ENCODE results near the gene PPP2R2C. TPM values are rescaled to one million over a fixed set of nuclear protein-coding genes. Genes with fewer than 3 reads are reported as not detected.

The PPP2R2C gene
- total RNA-seq, 2 donors from 2014 or later: 0.14 to 0.41 TPM

DNA sequence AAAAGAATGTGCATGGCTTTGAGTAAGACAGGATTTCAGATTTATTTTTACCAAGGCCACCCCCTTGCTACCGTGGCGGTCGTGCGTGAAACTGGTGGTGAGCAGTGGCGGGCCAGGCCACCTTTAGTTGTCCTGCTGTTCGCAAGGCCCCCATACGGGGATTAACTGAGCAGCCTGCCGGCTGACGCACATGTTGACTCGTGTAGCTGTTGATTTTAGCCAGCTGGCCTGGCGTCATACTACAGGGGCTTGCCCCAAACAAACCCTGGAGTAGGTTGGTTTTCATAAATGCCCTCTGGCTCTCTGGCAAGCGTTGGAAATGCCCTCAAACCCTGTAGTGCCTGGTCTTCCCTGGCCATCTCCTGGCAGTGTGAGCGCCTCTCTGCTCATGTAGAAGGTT lies 174.4 kb downstream of the PPP2R2C start:
- Histone ChIP-seq H3K36me3 (peaks cover 72% of the 10 kb centered on the region), H3K9me3 (no peaks in the 10 kb centered on the region), H3K27ac (no peak overlapping the region), H3K4me1 (ENCODE audit: control insufficient read depth in 1 of 2, low read depth in 2 of 2) (no peaks in the 10 kb centered on the region), H3K4me3 (no peak overlapping the region), H3K27me3 (replicated peaks; ENCODE audit: insufficient read depth) (no peaks in the 10 kb centered on the region)
- DNase-seq (ENCODE audit: low spot score) (no peak), ATAC-seq (ENCODE audit: insufficient number of reproducible peaks, low FRiP score, low read depth) (no peak)
- TF ChIP-seq, protein P1, sequence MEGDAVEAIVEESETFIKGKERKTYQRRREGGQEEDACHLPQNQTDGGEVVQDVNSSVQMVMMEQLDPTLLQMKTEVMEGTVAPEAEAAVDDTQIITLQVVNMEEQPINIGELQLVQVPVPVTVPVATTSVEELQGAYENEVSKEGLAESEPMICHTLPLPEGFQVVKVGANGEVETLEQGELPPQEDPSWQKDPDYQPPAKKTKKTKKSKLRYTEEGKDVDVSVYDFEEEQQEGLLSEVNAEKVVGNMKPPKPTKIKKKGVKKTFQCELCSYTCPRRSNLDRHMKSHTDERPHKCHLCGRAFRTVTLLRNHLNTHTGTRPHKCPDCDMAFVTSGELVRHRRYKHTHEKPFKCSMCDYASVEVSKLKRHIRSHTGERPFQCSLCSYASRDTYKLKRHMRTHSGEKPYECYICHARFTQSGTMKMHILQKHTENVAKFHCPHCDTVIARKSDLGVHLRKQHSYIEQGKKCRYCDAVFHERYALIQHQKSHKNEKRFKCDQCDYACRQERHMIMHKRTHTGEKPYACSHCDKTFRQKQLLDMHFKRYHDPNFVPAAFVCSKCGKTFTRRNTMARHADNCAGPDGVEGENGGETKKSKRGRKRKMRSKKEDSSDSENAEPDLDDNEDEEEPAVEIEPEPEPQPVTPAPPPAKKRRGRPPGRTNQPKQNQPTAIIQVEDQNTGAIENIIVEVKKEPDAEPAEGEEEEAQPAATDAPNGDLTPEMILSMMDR (IDR thresholded peaks at IDR 0.05): no peak

DNA sequence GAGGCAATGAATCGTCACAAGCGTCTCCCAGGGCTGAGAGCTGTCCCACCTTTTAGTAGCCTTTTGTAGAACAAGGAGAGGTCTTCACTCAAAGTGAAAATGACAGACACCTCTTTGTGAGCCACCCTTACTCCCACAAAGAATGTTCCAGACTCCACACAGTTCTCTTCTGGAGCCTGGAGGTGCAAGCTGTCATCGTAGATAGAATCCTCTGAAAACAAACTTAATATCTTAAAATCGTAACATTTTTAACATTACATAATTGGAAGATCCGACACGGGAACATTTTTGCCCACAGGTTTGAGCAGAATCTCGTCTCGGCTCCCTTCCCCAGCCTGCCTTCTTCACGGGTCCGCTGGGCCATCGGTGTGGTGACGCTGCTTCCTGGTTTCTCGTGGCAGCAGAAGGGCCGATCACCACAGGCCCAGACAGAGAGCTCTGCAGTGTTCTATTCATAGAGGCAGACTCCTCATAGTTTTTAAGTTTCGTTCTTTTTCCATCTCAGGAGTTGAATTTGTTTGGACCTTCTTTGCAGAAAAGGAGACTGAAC lies 175.1 kb downstream of the PPP2R2C start:
- H3K27ac ChIP-seq: no peak overlapping the region
- H3K36me3 ChIP-seq: peaks cover 72% of the 10 kb centered on the region
- H3K4me1 ChIP-seq (ENCODE audit: control insufficient read depth in 1 of 2, low read depth in 2 of 2): no peaks in the 10 kb centered on the region
- no peaks in the 10 kb centered on the region for H3K9me3 ChIP-seq
- H3K4me3 ChIP-seq: no peak overlapping the region
- no peak for ATAC-seq (ENCODE audit: insufficient number of reproducible peaks, low FRiP score, low read depth)
- no peak for DNase-seq (ENCODE audit: low spot score)
- TF ChIP-seq, protein P1 (IDR thresholded peaks at IDR 0.05): no peak
- no peaks in the 10 kb centered on the region for H3K27me3 ChIP-seq (replicated peaks; ENCODE audit: insufficient read depth)

DNA sequence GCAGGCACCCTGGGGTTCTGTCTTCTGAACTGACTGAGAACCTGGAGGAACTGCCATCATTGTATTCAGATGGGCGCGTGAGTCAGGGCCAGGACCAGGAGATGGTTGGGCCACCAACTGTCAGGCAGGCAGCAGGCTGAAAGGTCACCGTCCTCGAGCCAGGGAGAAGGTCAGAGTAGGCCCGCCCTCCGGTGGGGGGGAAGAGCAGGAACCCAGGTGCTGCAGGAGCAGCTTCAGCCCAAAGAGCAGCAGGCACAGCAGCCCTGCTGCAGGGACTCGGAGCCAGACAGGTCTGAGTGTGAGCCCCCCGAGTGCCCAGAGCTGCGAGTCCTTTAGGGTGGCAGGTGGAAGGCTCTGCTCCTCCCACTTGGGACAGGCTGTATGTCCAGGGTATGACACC lies 176.4 kb downstream of the PPP2R2C start:
- Histone ChIP-seq H3K27ac (no peak overlapping the region), H3K9me3 (no peaks in the 10 kb centered on the region), H3K36me3 (peaks cover 73% of the 10 kb centered on the region), H3K4me1 (ENCODE audit: control insufficient read depth in 1 of 2, low read depth in 2 of 2) (no peaks in the 10 kb centered on the region), H3K4me3 (no peak overlapping the region), H3K27me3 (replicated peaks; ENCODE audit: insufficient read depth) (no peaks in the 10 kb centered on the region)
- DNase-seq (ENCODE audit: low spot score) (no peak), ATAC-seq (ENCODE audit: insufficient number of reproducible peaks, low FRiP score, low read depth) (no peak)
- TF ChIP-seq, protein P1 (IDR thresholded peaks at IDR 0.05): no peak

DNA sequence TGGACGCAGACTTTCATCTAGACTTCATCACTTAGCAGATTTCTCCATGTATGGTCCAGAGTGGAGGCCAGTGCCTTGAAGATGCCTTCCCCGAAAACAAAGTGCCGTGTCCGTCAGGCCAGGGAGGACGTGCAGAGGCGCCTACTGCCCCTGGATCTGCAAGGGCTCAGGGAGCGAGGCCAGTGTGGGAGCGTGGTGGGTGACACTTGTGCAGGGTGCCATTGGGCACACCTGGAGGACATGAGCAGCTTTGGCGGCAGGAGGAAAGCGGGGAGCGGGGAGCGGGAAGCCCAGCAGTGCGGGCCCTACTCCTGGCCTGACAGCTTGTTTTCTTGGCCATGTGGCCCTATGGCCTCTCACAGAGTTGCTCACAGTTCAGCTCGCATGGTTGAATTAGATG lies 176.9 kb downstream of the PPP2R2C start:
- ATAC-seq (ENCODE audit: insufficient number of reproducible peaks, low FRiP score, low read depth): no peak
- DNase-seq (ENCODE audit: low spot score): no peak
- Histone ChIP-seq H3K9me3 (no peaks in the 10 kb centered on the region), H3K27ac (no peak overlapping the region), H3K4me3 (no peak overlapping the region), H3K36me3 (peaks cover 71% of the 10 kb centered on the region), H3K4me1 (ENCODE audit: control insufficient read depth in 1 of 2, low read depth in 2 of 2) (no peaks in the 10 kb centered on the region), H3K27me3 (replicated peaks; ENCODE audit: insufficient read depth) (no peaks in the 10 kb centered on the region)
- TF ChIP-seq, protein P1 (IDR thresholded peaks at IDR 0.05): no peak

DNA sequence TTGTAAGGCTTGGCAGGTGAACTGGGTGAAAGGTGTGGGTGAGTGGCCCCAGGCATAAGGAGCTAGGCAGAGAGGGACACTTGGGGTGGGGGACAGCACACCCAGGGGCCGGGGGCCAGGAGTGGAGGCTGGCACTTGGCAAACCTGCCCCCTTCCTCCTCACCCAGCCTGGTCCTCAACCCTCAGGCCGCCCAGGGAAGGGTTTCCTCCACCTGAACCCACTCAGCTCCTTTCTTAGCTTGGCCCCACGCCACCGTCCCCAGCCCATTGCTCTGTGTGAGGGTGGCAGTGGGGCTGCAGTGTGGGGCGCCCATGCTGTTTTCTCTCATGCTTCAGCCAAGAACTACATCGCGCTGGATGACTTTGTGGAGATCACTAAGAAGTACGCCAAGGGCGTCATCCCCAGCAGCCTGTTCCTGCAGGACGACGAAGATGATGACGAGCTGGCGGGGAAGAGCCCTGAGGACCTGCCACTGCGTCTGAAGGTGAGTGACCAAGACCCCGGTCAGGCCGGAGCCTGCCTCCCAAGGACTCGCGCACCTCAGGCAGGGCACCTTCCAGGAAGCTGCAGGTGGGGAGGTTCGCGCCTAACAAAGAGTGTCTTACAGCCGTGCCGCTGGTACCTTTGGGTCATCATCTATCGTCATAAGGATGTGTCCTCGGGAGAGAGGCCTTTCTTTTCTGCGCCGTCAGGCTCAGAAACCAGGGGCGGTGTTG lies 177.6 kb downstream of the PPP2R2C start:
- Histone ChIP-seq H3K27ac (no peak overlapping the region), H3K4me1 (ENCODE audit: control insufficient read depth in 1 of 2, low read depth in 2 of 2) (no peaks in the 10 kb centered on the region), H3K27me3 (replicated peaks; ENCODE audit: insufficient read depth) (no peaks in the 10 kb centered on the region), H3K9me3 (no peaks in the 10 kb centered on the region), H3K36me3 (peaks cover 73% of the 10 kb centered on the region), H3K4me3 (no peak overlapping the region)
- DNase-seq (ENCODE audit: low spot score) (no peak), ATAC-seq (ENCODE audit: insufficient number of reproducible peaks, low FRiP score, low read depth) (no peak)
- TF ChIP-seq, protein P1 (IDR thresholded peaks at IDR 0.05): no peak
